ENCODE data around the gene SCN5A. TPM values are rescaled to one million over a fixed set of nuclear protein-coding genes. Genes with fewer than 3 reads are reported as not detected.

Gene SCN5A
- total and polyA plus RNA-seq, 2 of the 4 experiments (the other 2 are of a cell fraction) = 1.9 to 2.0 TPM

GRCh38 chr3:38614091-38614490 is 35.4 kb downstream of the SCN5A start:
- POLR2A ChIA-PET (ENCODE audit: unreplicated experiment) = no interaction called here
- Histone ChIP-seq H3K4me3 (ENCODE audit: insufficient read depth, low read depth, low read length) (no peak overlapping the region), H3K56ac (ENCODE audit: extremely low read depth, insufficient read depth, low read length) (no peak overlapping the region), H2AK9ac (replicated peaks; ENCODE audit: low read depth, low read length, poor library complexity) (no peak overlapping the region), H4K8ac (ENCODE audit: low read depth in 2 of 2, low read length in 2 of 2) (no peak overlapping the region), H3K9me3 (ENCODE audit: control insufficient read depth, insufficient read depth, low read length) (no peaks in the 10 kb centered on the region), H3K36me3 (ENCODE audit: control insufficient read depth, insufficient read depth, low read length) (no peaks in the 10 kb centered on the region), H2AK5ac (ENCODE audit: low read depth, low read length) (no peak overlapping the region), H3K4ac (ENCODE audit: low read depth, low read length) (no peak overlapping the region), H4K20me1 (ENCODE audit: insufficient read depth, low read length) (no peaks in the 10 kb centered on the region; the same call in 1 of the 2 replicates), H3K23ac (ENCODE audit: low read depth, low read length) (no peak overlapping the region), H3K14ac (replicated peaks; ENCODE audit: low read depth, low read length) (no peak overlapping the region), H3K18ac (ENCODE audit: low read depth, low read length) (no peak overlapping the region), H2BK20ac (ENCODE audit: low read depth, low read length) (no peak overlapping the region), H3K9me1 (ENCODE audit: insufficient read depth, low read length) (0 out of 2 replicates have a peak, but pooled peaks cover 5% of the 10 kb centered on the region), H2BK5ac (ENCODE audit: low read depth, low read length, poor library complexity, severe bottlenecking) (no peak overlapping the region), H3K9ac (ENCODE audit: low read depth, low read length) (no peak overlapping the region), H2BK15ac (ENCODE audit: low read depth, low read length) (no peak overlapping the region), H4K5ac (ENCODE audit: low read depth, low read length) (no peak overlapping the region), H2BK120ac (ENCODE audit: low read depth, low read length) (no peak overlapping the region), H3K4me1 (ENCODE audit: control insufficient read depth, insufficient read depth, low read length) (no peaks in the 10 kb centered on the region), H3K79me1 (ENCODE audit: low read depth in 1 of 2, low read length in 2 of 2) (no peaks in the 10 kb centered on the region), H3K27me3 (ENCODE audit: control insufficient read depth, insufficient read depth, low read length) (no peaks in the 10 kb centered on the region; the same call in 1 of the 2 replicates), H2AFZ (replicated peaks; ENCODE audit: low read length, poor library complexity) (no peak overlapping the region), H3K27ac (ENCODE audit: insufficient read depth, low read length) (no peak overlapping the region), H4K91ac (ENCODE audit: insufficient read depth, low read depth, low read length) (no peak overlapping the region), H3K4me2 (ENCODE audit: low read depth, low read length) (no peak overlapping the region)
- TF ChIP-seq CTCF (conservative IDR thresholded peaks at IDR 0.05; ENCODE audit: low read depth, low read length) = no peak
- TF ChIP-seq SMC3 (IDR thresholded peaks at IDR 0.05; ENCODE audit: low read depth, low read length) = no peak
- no peak for TF ChIP-seq BHLHE40 (IDR thresholded peaks at IDR 0.05; ENCODE audit: low read depth, low read length)
- no peak for TF ChIP-seq RCOR1 (IDR thresholded peaks at IDR 0.05; ENCODE audit: insufficient replicate concordance, low read length)
- TF ChIP-seq CEBPB (IDR thresholded peaks at IDR 0.05; ENCODE audit: low read depth, low read length) = no peak
- TF ChIP-seq MAFK (IDR thresholded peaks at IDR 0.05; ENCODE audit: low read depth, low read length) = no peak
- TF ChIP-seq MXI1 (IDR thresholded peaks at IDR 0.05; ENCODE audit: borderline replicate concordance, low read depth, low read length) = no peak
- no CpG with 5 or more reads among the region's 7 CpGs for WGBS, 2 experiments (ENCODE audit: extremely low coverage in 2 of 2, insufficient read length in 1 of 2)
- CTCF ChIA-PET = interaction anchor here (0.5 kb wide), 1 partner anchor 117 kb away, joined by 4 read pairs; no protein-coding TSS in a partner anchor
- in situ Hi-C loops (cut with MboI; ENCODE audit: low sequenced_read_pairs) = no loop called here
- dilution Hi-C loops (cut with HindIII; ENCODE audit: low sequenced_read_pairs, unreplicated experiment) = no loop called here
- DNase-seq (no peak), ATAC-seq (ENCODE audit: low read depth) (no peak)
- intact Hi-C loops (cut with micrococcal nuclease) = no loop called here
- BruUV-seq (replicated peaks) = no TSS peak

Data from IMR-90 (cell line).